Skeletal muscle tissue (tissue), 4 donors: ENCODE results near the gene NSFL1C. TPM values are rescaled to one million over a fixed set of nuclear protein-coding genes. Genes with fewer than 3 reads are reported as not detected.
"Not testable (repeated sequence)": the region's sequence is repeated elsewhere in the genome, so short reads cannot be mapped to it uniquely, and the experiment has no call there.

Experiments used
- H3K27ac ChIP-seq: one replicate; pipeline ENCODE4 v1.7.0; 2013; ENCODE audit warnings: mild to moderate bottlenecking, low read depth, low read length, inconsistent platforms
- H3K27me3 ChIP-seq, 3 donors: one replicate each; pipeline ENCODE4 v1.7.0; 2013; ENCODE audit warnings: low read length in 3 of 3; ENCODE audit not compliant: control insufficient read depth in 3 of 3, insufficient read depth in 3 of 3
- H3K36me3 ChIP-seq, 3 donors: one replicate each; pipeline ENCODE4 v1.7.0; 2013; ENCODE audit warnings: low read length in 3 of 3; ENCODE audit not compliant: control insufficient read depth in 3 of 3, insufficient read depth in 3 of 3
- H3K4me1 ChIP-seq, 3 donors: one replicate each; pipeline ENCODE4 v1.7.0; 2013; ENCODE audit warnings: low read length in 3 of 3, mild to moderate bottlenecking in 3 of 3; ENCODE audit not compliant: control insufficient read depth in 3 of 3, insufficient read depth in 3 of 3
- H3K4me3 ChIP-seq, 3 donors: one replicate each; pipeline ENCODE4 v1.7.0; 2013; ENCODE audit warnings: low read length in 3 of 3
- H3K9ac ChIP-seq, 3 donors: one replicate each; pipeline ENCODE4 v1.7.0; 2013; ENCODE audit warnings: low read length in 3 of 3, mild to moderate bottlenecking in 3 of 3, moderate library complexity in 2 of 3, low read depth in 1 of 3
- H3K9me3 ChIP-seq, 3 donors: one replicate each; pipeline ENCODE4 v1.7.0; 2013; ENCODE audit warnings: low read length in 3 of 3; ENCODE audit not compliant: control insufficient read depth in 3 of 3
- total RNA-seq: library from RNA; depleted of rRNA; stranded (reverse); fragments of >200 nt; gene quantifications from one replicate; pipeline ENCODE4 v1.2.3, GENCODE V29; 2014
- donor health status: Osteomylitis.

Gene NSFL1C
- total RNA-seq, 1 donor from 2014 or later = 28.7 TPM

DNA sequence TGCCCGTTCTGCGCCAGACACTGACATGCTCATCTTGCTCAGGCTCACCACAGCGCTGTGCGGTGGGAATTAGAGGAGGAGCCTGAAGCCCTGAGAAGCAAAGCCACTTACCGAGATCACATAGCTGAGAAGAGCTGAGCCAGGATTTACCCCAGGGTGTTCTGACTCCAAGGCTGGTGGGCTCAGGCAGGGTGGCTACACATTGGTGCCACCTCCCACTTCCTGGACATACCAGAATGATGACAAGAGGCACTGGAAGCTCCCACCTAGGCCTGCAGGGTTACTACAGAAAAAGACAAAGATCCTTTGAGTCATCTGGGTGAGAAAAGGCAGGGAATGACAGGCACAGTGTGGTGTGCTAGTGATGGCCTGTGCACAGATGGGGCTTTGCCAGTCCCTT lies 49.4 kb downstream of the NSFL1C start:
- Histone ChIP-seq H3K4me1 (no peaks in the 10 kb centered on the region), H3K27me3 (peaks cover 0 to 2% (median 0%) of the 10 kb centered on the region in 3 donors), H3K9me3 (peaks cover 3 to 5% (median 3%) of the 10 kb centered on the region in 3 donors), H3K9ac (no peak overlapping the region), H3K4me3 (no peak overlapping the region), H3K36me3 (no peaks in the 10 kb centered on the region), H3K27ac (no peak overlapping the region)

DNA sequence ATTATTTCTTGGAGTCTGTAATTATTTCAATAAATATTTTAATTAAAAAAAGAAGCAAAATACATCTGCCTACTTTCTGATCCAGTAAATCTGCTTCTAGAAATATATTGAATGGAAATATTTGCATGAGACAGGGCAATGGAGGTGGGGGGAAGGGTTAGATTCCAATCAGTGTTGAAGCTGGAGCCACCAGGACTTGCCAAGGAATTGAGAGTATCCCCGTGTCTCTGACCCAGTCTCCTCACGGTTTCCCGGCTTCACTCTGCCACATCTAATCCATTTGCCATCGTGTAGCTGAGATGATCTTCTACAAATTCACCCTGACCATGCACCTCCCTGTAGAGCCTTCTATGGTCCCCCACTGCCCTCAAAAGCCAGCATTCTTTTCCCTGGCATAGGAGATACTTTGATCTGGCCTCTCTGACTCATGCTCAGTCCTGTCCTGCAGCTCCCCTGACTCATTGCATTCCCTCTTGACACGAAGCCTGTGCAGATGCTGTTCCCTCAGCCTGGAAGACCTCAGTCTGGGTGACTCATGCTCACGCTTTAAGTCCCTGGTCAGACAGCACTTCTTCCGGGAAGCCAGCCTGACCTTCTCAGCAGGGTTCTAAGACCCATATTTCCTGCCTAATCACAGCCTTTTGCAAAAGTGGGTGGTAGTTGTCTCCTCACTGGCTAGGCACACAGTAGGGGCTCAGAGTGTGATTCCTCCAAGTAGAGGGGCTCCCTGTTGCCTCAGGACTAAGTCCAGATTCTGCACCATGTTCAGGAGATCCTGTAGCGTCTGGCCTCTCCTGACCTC lies 50.8 kb downstream of the NSFL1C start:
- Histone ChIP-seq H3K27me3 (no peaks in the 10 kb centered on the region), H3K36me3 (no peaks in the 10 kb centered on the region), H3K9me3 (peaks cover 1 to 2% (median 1%) of the 10 kb centered on the region in 3 donors), H3K9ac (no peak overlapping the region), H3K4me3 (no peak overlapping the region), H3K4me1 (no peaks in the 10 kb centered on the region), H3K27ac (no peak overlapping the region)

DNA sequence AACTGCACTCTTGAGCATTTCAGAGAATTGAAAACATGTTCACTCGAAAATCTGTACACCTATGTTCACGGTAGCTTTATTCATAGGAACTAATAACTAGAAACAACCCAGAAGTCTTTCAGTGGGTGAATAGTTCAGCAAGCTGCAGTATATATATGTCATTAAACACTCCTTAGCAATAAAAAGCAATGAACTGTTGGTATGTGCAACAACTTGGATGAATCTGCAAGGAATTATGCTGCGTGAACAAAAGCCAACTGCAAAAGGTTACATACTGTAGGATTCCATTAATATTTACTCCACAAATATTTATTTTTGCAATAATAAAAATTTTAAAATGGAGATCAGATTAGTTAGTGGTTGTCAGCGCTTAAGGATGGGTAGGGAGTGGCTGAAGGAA lies 51.7 kb downstream of the NSFL1C start:
- Histone ChIP-seq H3K4me1 (no peaks in the 10 kb centered on the region), H3K4me3 (no peak overlapping the region), H3K27ac (no peak overlapping the region), H3K27me3 (no peaks in the 10 kb centered on the region), H3K9ac (no peak overlapping the region), H3K36me3 (no peaks in the 10 kb centered on the region), H3K9me3 (no peaks in the 10 kb centered on the region)

DNA sequence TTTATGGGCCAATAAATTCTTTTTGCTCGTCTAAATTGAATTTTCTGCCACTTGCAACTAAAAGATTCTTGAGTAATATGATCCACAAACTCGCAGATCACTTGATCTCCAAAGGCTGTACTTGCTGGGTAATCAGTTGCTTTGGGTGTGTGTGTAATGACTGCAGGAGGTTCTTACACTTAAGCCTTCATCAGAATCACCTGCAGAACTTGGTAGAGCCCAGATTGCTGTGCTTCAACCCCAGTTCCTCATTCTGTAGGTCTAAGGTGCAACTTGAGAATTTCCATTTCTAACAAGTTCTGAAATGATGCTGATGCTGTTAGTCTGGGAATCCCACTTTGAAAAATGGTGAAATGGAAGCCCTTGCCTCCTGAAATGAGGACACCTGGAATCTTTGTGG lies 60.8 kb downstream of the NSFL1C start:
- no peaks in the 10 kb centered on the region for H3K36me3 ChIP-seq
- no peaks in the 10 kb centered on the region for H3K4me1 ChIP-seq
- no peak overlapping the region for H3K27ac ChIP-seq
- no peak overlapping the region for H3K4me3 ChIP-seq
- H3K9ac ChIP-seq = no peak overlapping the region
- H3K9me3 ChIP-seq = no peaks in the 10 kb centered on the region
- H3K27me3 ChIP-seq = no peaks in the 10 kb centered on the region

DNA sequence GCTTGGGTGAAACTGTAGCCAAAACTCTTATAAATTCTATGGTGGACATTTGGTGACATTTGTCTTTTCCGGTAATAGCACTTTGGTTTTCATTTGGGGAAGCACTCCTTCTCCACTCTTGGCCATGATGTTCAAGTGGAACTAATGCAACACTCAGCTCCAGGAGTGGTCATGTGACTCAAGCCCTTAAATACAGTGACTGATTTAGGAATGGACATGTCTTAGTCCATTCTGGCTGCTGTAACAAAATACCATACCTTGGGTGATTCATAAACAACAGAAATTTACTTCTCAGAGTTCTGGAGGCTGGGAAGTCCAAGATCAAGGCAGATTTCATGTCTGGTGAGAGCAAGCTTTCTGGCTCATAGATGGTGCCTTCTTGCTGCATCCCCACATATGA lies 63.0 kb downstream of the NSFL1C start:
- no peaks in the 10 kb centered on the region for H3K9me3 ChIP-seq
- no peak overlapping the region for H3K9ac ChIP-seq
- no peak overlapping the region for H3K27ac ChIP-seq
- H3K4me1 ChIP-seq = no peaks in the 10 kb centered on the region
- no peak overlapping the region for H3K4me3 ChIP-seq
- H3K27me3 ChIP-seq = peaks cover 0 to 3% (median 2%) of the 10 kb centered on the region in 3 donors
- no peaks in the 10 kb centered on the region for H3K36me3 ChIP-seq

DNA sequence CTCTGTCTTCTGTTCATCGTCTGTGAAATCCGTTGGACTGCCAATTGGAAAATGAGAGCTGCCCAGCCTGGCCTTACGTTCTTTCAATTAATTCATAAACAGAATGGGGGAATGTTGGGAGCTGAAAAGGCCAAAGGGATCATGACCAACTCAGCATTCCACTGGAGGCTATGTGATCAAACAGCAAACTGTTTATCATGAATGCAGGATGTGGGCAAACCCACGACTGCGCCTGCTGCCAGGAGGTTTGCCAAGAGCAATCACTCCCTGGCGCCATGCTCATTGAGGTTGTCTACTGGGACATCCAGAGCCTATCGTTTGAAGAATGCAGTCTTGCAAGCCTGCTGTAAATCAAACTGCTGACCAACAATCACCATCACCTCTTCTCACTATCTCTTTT lies 64.5 kb downstream of the NSFL1C start:
- H3K9ac ChIP-seq = no peak overlapping the region
- no peaks in the 10 kb centered on the region for H3K36me3 ChIP-seq
- H3K9me3 ChIP-seq = no peaks in the 10 kb centered on the region
- H3K27ac ChIP-seq = no peak overlapping the region
- no peaks in the 10 kb centered on the region for H3K4me1 ChIP-seq
- no peak overlapping the region for H3K4me3 ChIP-seq
- peaks cover 3 to 6% (median 4%) of the 10 kb centered on the region in 3 donors for H3K27me3 ChIP-seq

DNA sequence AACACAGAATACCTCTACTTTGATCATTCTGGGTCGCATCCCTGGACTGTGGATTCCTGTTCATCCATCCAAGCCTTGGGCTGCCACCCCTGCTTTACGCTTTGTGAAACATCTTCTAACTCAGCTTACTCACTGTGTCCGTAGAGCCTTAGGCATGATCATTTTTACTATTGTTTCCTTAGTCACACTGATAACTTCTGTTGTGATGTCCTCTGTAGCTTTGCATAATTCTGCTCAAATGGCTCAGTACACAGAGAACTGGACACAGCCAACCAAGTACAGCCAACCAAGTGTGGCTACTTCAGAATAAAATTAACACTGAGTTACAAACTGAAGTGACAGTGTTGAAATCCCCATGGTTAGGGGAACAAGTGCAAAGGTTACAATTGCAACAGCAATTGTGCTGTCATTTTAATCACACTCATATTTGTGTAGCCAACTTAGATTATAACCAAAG lies 65.2 kb downstream of the NSFL1C start:
- peaks cover 4 to 6% (median 6%) of the 10 kb centered on the region in 3 donors for H3K27me3 ChIP-seq
- no peak overlapping the region for H3K4me3 ChIP-seq
- no peaks in the 10 kb centered on the region for H3K36me3 ChIP-seq
- no peaks in the 10 kb centered on the region for H3K9me3 ChIP-seq
- no peaks in the 10 kb centered on the region for H3K4me1 ChIP-seq
- no peak overlapping the region for H3K27ac ChIP-seq
- no peak overlapping the region for H3K9ac ChIP-seq

DNA sequence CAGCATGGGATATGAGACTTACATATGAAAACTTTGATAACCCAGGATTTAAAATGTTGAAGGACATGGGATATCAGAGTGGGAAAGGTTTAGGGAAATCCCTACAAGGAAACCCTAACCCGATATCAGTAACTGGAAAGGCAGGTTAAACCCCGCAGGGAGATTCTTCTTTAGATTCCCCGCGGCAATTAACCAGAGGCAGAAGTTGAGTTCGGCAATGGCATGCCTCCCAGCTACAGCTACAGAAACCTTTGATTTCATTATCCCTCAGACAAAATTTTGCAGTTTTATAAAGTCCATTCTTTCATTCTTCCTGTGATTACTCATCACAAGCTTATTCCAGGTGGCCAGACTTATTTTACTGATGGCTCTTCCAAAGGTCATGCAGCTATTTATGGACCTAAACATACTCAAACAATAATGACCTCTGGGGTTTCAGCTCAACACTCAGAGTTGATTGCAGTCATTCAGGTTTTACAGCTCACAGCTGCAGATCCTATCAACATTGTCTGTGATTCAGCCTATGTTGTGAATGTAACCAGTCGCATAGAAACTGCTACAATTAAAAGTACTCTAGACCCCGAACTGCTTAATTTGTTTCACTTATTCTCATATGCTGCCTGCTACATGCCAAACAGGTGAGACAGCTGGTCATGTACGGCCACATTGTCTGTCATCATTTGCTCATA lies 66.8 kb downstream of the NSFL1C start:
- not testable (repeated sequence) for H3K27ac ChIP-seq

DNA sequence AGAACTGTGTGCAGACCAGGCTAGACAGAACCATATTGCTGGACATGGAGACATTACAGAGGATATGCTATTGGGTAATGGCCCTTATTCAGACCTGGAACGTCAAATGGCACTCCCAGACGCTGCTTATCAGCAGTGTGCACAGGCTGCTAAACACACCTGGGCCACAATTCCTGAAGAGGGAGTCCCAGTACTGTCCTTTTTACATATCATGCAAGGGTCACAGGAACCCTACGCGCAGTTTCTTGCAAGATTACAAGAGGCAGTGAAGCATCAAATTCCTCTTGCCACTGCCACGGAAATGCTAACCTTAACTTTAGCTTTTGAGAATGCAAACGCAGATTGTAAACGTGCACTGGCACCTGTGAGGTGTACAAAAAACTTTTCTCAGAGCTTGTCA lies 68.5 kb downstream of the NSFL1C start:
- H3K4me1 ChIP-seq = peaks cover 5 to 11% (median 8%) of the 10 kb centered on the region in 3 donors
- H3K9ac ChIP-seq, H3K4me3 ChIP-seq, H3K9me3 ChIP-seq, H3K27ac ChIP-seq, H3K36me3 ChIP-seq: not testable (repeated sequence)
- H3K27me3 ChIP-seq = peaks cover 6 to 15% (median 9%) of the 10 kb centered on the region in 3 donors

More for the DNA sequence above, 66.8 kb downstream of the NSFL1C start:
- H3K36me3 ChIP-seq, H3K9me3 ChIP-seq, H3K9ac ChIP-seq, H3K4me1 ChIP-seq, H3K4me3 ChIP-seq: not testable (repeated sequence)
- peaks cover 6 to 14% (median 9%) of the 10 kb centered on the region in 3 donors for H3K27me3 ChIP-seq

DNA sequence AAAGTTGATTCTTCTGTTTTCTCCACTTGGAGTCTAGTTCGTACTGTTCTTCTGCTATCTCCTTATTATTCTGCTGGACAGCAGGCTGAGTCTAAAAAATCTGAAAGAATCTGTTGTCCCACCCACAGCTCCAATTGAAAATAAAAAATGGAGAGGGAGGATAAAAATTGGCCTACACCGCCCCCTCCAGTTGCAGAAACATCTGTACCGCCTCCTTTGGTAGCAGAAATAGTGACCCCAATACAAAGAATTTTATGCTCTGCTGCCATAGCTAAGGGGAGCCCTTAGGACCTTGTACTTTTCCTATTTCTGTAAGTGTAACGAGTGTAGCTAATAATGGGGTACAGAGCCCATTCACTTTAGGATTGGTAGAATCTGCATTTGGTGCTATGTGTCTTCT lies 68.9 kb downstream of the NSFL1C start:
- H3K36me3 ChIP-seq = no peaks in the 10 kb centered on the region
- peaks cover 6 to 12% (median 9%) of the 10 kb centered on the region in 3 donors for H3K4me1 ChIP-seq
- H3K9ac ChIP-seq = no peak overlapping the region
- peaks cover 6 to 15% (median 9%) of the 10 kb centered on the region in 3 donors for H3K27me3 ChIP-seq
- H3K4me3 ChIP-seq = no peak overlapping the region
- H3K9me3 ChIP-seq = no peaks in the 10 kb centered on the region
- H3K27ac ChIP-seq = no peak overlapping the region
